NCI-H146 (cell line): Measurements from ENCODE around the gene SIGLEC6.
"Not testable (repeated sequence)": the region's sequence is repeated elsewhere in the genome, so short reads cannot be mapped to it uniquely, and the experiment has no call there.

ENCODE experiments used
- DNase-seq: peaks from one replicate; lab custom pipeline; 2025; lab: John Stamatoyannopoulos, UW

SIGLEC6 gene

DNA sequence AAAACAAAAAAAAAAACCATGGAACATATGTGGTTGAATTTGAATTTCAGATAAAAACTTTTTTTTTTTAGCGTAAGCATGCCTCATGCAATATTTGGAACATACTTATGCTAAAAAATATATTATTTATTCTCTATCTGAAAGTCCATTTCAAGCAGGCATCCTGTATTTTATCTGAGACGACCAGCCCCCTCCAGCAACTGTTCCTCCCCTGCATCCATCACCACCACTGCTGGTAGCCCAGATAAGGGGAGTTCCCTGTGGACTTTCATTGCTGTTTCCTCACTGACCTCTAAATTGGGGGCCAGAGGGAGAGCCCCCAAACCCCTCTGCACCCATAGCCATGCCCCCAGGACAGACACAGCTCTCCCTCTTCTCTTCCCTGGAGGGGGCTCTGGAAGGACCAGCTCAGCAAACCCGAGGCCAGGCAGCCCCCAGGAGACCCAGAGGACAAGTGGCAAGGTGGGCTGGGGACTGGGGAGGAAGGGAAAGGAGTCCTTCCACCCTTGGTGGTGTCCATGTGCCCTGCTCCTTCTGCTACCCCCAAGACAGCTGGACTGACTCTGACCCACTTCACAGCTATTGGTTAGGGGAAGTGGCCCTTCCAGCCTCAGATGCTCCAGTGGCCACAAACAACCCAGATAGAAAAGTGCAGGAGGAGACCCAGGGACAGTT is 23.3 kb downstream of the SIGLEC6 start:
- DNase-seq: no peak

DNA sequence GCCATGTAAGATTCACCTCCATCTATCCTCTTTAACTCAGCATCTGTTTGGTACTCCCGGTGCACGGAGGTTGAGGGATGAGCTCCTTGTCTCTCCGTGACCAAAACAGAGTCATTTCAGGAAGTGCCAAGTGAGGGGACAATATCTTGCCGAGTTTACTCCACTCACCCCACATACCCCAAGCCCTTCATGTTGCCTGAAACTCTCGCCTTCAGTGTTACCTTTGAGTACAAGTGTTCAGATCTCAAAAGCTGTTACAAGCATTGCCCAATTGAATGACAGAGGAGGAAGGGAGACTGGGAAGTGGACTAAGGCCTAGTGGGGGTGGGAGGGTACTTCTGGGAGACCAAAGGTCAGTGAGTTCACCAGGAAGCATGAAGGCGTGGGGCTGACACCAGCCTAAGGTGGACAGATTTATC is 23.8 kb downstream of the SIGLEC6 start:
- DNase-seq: no peak

DNA sequence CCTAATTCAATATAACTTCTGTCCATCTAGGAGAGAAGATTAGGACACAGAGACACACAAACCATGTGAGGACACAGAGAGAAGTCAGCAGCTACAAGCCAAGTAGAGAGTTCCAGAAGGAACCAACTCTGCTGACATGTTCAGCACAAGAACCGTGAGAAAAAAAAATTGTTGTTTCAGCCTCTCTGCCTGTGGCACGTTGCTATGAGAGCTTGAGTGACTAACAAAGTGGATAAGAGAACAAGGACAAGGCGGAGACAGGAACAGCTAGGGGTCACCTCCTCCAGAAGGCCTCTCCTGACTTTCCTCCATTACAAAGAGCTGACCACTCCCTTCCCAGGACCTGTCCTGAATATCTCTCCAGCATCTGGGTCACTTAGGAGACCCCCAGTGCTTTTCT is 24.3 kb downstream of the SIGLEC6 start:
- no peak for DNase-seq

DNA sequence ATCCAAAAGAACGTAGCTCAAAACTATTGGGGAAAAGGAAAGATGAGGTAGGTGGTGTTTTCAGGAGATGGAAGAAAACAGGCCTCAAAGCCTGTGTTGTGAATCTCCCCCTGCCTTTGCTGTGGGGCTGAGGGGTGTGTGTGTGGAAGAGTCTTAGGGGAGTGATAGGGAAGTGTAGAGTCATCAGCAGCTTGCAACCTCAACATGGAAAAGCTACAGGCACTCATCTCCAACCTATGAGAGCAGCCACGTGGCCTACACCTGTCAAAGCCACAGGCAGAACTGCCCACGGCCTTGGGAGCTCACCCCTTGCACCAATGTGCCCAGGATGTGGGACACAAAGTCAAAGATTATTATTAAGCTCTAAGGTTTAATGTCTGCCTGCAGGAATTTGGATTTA is 25.6 kb downstream of the SIGLEC6 start:
- no peak for DNase-seq

DNA sequence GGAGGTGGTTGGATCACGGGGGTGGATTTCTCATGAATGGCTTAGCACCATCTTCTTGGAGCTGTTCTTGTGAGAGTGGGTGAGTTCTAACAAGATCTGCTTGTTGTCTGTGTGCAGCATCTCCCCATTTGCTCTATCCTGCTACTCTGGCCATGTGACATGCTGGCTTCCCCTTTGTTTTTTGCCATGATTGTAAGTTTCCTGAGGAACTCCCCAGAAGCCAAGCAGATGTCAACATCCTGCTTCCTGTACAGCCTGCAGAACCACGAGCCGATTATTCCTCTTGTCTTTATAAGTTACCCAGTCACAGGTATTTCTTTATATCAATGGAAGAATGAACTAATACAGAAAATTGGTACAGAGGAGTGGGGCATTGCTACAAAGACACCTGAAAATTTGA is 27.6 kb downstream of the SIGLEC6 start:
- DNase-seq: no peak

DNA sequence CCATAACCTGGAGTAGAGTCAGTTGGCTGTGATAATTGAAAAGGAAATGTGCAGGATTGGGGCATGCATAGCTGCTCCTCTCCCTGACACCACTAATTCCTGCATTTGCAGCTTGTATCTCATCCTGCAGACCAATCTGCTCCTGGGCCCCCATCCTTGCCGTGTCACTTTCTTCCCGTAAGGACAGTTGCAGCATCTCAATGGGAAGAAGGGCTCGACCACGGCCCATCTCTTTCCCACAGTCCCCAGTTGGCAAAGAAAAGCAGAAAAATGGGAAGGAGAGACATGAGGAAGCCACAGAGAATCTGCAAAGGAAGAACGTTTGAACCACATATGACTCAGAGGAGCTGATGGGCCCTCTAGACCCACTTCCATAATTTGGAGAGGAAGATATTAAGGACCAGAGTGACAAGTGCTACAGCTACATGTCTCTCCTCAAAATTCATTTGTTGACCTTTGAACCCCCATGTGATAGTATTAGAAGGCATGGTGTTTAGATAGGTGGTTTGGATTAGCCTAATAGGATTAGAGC is 28.1 kb downstream of the SIGLEC6 start:
- no peak for DNase-seq

DNA sequence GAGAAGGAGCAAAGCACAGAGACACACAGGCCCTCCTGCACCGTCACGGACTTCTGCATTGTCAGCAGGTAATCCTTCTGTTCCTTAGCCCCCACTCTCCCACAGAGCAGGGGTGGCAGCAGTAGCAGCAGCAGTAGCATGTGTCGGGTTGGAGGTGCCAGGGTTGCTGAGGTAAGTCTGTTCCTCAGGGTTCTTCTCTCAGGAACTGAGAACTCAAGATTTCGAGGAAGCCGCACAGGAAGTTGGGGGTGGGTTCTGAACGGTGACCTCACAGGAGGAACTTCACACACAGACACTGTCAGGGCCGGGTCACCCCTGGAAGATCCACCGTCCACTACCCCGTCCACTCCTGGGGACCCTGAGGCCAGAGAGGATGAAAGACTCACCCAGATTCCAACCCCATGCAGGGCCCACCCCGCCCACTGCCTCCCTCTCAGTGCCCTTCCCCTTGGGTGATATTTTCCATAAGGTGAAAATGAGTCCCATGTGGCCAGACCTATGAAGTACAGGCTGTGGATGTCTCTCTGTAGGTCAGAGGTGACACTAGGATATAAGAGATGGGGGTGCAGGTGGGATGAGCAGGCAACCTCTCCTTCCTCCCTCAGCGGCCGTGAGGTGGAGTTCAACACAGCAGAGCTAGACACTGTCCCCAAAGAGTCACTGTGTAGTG is 29.7 kb downstream of the SIGLEC6 start, which contains the start of gene SIGLEC12:
TSS of gene SIGLEC12 (minus strand) at position 207 of the 670 bp plus-strand sequence. CDS start at position 140, 67 bp downstream.
- no peak for DNase-seq

DNA sequence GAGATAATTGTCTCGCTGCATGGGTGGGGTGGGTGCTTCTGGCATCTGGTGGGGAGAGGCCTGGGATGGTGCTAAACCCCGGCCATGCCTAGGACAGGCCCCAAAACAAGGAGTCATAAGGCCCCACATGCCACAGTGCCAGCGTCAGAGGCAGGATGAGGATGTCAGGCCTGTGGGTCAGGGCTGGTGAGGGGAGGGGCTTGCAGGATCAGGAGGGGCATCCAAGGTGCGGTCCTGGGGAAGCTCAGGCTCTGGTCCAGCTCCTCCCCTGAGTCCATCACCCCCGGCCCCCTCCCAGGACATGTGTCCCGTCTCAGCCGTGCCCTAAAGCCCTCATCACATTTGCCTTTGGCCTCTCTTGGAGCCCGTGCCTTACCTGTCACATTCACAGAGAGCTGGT is 30.5 kb downstream of the SIGLEC6 start:
- not testable (repeated sequence) for DNase-seq

DNA sequence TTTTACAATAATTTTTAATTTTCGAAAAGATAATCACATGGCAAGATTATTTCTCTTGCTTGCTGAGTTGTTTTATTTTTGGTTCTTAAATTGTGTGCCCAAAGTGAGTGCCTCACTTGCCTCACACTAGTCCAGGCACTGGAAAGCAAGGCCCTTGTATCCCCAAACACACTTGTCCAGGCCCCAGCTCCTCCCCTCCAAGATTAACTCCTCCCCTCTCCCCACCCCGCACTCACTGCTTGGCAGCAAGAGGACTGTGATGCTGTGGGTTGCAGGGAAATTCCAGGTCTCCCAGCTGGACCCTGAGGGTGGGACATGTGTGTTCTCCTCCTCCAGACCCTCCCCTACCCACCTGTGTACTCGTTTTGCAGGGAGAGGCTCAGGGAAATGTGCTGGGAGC is 33.8 kb downstream of the SIGLEC6 start:
- DNase-seq: no peak

DNA sequence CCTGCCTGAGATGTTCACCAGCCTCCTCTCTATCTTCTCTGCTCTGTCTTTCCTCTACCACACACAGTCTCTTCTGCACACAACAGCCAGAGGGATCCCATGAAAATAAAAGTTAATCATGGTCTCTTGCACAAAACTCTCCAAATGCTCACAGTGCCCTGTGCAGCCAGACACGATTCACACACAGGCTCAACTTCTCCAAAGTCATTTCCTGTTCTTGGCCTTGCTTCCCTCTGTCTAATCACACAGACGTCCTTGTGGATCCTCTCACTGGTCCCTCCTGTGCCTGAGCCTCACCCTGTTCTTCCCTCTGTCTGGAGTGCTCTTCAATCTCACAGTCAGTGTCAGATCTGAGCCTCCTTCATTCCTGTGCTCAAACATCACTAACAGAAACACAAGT is 37.7 kb downstream of the SIGLEC6 start:
- DNase-seq: no peak

DNA sequence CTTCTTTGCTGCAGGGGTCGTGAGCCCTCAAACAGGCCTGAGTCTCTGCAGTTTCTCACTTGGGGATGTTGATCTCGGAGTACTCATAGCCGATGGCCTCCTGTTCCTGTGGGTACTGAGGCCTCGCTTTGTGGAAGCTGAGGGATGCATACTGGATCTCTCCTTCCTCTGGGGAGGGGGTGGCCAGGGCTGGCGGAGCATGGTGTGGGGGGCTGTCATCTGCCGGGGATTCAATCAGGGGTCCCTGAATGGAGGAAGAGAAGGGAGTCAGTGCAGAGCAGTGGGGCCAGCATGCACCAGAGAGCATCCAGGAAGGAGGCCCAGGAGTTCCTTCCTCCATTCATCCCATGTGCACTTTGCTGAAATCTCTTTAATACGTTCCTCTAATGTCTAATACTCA is 39.9 kb downstream of the SIGLEC6 start:
- no peak for DNase-seq

DNA sequence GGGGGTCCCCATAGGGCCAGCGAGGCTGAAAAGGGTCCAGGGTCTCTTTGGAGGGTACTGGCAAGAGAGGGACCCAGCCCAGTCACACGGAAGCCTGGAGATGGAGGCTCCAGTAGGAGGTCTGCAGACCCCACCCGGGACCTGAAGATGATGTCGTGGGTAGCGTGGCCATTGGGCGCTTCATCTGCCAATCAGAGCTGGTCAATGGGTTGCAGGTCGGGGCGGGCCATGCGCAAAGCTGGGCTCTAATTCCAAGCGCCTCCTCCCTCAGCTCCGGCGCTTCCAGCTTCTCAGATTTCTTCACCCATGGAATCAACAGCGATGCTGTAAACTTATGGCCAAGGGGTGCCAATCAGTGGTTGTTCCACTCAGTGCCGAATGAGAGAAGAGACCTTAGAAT is 40.8 kb downstream of the SIGLEC6 start:
- no peak for DNase-seq

DNA sequence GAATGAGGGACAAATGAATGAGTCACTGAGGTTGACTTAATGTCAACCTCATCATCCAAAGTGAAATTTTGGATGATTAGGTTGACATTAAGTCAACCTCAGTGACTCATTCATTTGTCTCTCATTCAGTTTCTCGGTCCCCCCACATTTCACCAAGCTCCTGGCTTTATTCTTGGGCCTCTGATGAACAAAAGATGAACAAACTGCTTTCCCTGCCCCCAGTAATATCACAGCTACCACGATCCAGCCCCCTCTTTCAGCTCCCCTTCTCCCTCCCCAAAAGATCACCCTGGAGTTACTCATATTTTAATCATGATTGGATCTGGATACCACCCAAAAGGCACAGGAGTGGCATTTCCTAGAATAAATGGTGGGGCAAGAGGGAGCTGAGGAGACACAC is 42.4 kb downstream of the SIGLEC6 start:
- DNase-seq: no peak

DNA sequence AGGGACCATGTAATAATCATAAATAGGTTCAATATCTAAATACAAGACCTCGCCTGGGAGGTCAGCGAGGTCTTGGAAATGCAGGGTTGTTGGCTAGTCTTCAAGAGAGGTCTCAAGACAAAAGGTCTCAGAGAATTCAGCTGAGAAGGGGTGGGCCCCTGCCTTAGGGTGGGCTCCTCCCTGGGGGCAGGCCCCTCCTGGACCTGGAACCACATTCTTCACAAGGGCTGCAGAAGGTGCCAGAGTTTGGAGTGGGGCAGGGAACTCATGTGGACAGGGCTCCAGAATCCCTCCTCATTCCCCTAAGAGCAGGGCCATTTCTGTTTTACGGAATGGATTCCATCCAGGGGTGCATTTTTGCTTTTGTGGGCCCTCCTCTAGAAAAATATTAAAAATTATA is 43.0 kb downstream of the SIGLEC6 start:
- no peak for DNase-seq

DNA sequence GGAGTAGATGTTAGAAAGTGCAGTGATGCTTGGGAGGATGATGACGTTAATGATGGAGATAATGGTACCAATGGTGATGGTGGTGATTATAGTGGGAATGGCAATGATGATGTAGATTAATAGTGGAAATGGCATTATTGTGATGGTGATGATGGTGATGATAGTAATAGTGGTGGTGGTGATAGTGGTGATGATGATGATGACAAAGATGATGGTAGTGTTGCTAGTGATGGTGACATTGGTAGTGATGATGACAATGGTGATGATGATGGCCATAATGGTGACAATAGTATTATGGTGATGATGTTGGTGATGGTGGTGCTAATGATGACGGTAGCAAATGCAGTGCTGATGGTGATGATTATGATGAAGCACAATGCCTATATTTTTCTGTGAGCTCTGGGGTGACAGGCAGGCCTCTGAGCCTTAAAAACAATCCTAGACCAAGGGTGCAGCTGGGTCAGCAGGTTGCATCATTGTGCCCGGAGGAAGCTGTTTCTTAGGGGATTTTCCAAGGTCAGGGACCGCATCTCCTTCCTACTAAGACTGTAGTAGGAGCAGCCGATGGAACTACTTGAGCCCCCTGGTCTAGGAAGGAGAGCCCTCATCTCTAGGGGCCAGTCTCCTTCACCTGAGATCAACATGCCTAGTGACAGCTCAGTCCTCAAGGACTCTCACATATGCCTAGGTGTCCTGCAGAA is 45.4 kb downstream of the SIGLEC6 start:
- DNase-seq: no peak

DNA sequence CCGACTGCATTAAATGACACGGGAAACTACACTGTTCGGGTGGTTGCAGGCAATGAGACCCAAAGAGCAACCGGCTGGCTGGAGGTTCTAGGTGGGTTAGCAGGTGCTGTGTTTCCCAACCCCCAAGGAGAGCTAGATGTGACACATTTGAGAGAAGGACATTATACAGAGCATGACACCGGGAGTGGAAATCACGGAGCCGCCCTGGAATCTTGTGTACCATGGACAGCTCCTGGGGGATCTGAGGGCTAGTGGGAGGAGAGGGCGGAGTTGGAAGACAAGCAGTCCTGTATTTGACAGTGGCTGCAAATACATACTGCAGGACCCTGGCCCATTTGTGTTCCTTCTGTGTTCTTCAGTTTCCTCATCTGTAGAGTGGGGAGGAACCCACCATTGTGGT is 50.9 kb downstream of the SIGLEC6 start:
- no peak for DNase-seq

DNA sequence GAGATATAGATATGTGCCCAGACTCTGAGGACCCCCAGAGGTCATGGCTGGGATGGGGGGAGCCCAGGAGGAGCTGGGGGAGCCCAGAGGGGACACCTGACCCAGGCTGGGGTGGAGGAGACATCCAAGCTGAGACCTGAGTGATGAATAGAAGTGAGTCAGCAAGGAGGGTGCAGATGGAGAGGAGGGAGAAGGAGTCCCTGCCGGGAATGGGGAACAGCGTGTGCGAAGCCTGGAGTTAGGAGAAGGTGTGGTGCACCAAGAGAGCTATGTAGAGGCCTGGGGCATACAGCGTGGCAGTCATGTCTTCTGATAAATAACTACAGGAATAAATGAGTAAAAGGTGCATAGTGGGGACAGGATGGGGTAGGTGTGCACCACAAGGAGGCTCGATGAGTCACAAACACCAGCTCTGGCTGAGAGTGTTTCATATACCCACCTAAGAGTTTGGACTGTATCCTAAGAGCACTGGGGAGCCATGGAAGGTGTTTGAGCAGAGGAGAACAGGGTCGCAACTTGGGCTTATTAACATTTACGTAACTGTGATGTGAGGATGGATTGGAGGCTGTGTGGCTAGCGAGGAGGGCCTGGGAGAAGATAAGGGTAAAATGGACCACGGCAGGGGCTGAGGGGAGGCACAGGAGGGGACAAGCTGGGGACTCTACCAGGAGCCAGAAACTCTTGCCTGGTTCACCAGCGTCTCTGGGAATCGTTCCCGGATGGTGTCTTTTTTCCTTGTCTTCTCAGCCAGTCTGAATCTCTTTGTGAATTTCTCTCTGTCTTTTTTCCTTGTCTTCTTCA is 51.7 kb downstream of the SIGLEC6 start:
- DNase-seq: no peak

DNA sequence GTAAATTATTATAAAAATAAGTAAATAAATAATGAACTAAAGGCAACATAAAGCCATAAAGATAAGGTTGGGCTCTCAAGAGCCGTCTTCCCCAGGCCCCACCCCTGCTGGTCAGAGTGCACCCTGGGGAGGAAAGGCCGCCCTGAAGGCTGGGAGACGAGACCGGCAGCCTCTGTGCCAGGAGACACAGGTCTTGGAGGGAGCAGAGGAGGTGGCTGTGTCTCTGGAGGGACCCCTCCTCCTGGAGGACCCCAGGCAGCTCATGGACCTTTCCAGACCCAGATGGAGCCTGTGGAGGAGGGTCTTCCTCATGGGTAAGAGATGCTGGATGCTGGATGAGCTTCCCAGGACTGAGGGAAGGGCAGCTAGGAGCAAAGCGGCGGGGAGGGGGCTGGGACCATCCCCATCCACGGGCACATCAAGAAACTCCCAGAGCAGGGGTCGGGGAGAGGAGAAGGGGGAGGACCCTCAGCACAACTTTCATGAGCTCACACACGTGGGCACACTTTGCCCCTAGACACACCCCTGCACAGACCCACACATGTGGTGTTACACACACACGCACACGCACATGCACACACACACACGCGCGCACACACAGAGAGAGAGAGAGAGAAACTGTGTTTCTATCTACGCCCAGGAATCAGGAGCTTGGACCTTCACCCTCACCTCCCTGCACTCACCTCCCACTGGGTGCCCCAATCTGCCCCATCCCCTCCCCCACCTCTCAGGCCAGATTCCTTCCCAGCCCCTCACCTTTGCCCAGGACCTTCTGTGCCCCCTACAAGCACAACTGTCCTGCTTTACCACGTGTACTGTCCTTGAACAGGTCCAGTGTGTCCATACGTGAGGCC is 52.9 kb downstream of the SIGLEC6 start, which contains the start of gene CEACAM18:
TSS of gene CEACAM18 (plus strand) at position 159 of the 854 bp plus-strand sequence.
- no peak for DNase-seq

DNA sequence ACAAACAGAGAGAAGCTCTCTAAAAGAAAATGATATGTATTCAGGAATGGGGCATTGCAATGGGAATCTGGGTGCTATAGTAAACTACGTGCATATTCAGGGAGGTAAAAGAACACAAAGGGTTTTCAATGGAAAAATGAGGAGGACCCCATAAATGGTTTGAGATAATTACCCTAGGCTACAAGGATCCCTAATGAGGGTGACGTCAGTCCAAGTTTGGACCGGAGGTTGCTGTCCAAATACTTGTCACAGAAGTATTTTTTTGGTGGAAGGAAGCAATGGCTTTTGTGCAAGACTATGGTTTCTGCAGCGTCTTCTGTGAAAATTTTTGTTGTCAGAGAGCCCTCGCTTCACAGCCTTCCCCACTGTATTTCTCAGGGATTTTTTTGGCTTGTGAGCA is 54.1 kb downstream of the SIGLEC6 start:
- DNase-seq: no peak

DNA sequence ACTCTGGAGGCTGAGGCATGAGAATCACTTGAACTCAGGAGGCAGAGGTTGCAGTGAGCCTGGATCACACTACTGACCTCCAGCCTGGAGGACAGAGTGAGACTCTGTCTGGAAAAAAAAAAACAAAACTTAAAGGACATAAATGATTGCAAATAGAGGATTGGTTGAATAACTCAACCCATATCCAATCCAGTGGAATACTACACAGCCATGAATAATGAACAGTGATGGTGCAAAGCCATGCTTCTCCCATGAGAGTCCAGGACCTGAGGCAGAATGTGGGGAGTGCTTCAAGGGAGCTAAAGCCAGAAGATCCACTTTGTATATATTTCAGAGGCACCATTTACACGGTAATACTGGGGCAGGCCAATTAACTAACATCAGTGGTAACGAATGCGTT is 55.3 kb downstream of the SIGLEC6 start:
- no peak for DNase-seq
